OCI-LY3 (cell line): ENCODE results near the gene CD300LD.

ENCODE experiments used
- H2AFZ ChIP-seq: fragments of 200-600, 300-600 bp; shearing (Covaris generic); 2 replicates; pipeline ENCODE4 v1.6.0; 2014; ENCODE audit warnings: antibody characterized with exemption, low read depth, low read length
- H3K27ac ChIP-seq: fragments of 200-600, 300-600 bp; sonication (generic); 2 replicates; pipeline ENCODE4 v1.5.1; 2014; ENCODE audit warnings: mild to moderate bottlenecking, low read length, moderate library complexity, mixed read lengths
- H3K27me3 ChIP-seq: fragments of 200-600, 300-600 bp; sonication (generic); 2 replicates; pipeline ENCODE4 v1.6.1; 2014; ENCODE audit warnings: low read depth, low read length, mixed read lengths
- H3K36me3 ChIP-seq: fragments of 200-600, 300-600 bp; sonication (generic); replicated peaks from 2 replicates; pipeline ENCODE3; 2014; ENCODE audit warnings: low read depth, low read length, mixed read lengths
- H3K4me1 ChIP-seq: fragments of 300-600, 200-600 bp; sonication (generic); 2 replicates; pipeline ENCODE4 v1.6.1; 2014; ENCODE audit warnings: low read length, mixed read lengths
- H3K4me2 ChIP-seq: fragments of 200-600, 300-600 bp; sonication (generic); 2 replicates; pipeline ENCODE4 v1.6.1; 2014; ENCODE audit warnings: low read length, mixed read lengths
- H3K4me3 ChIP-seq: fragments of 300-600, 200-600 bp; sonication (generic); 2 replicates; pipeline ENCODE4 v1.5.1; 2014; ENCODE audit warnings: antibody characterized with exemption, mild to moderate bottlenecking, low read length, moderate library complexity
- H3K79me2 ChIP-seq: fragments of 300-600, 200-600 bp; shearing (Covaris generic); 2 replicates; pipeline ENCODE4 v1.6.1; 2014; ENCODE audit warnings: mild to moderate bottlenecking, low read length, mixed read lengths
- H3K9ac ChIP-seq: fragments of 300-600, 200-600 bp; shearing (Covaris generic); 2 replicates; pipeline ENCODE4 v1.6.0; 2014; ENCODE audit warnings: mild to moderate bottlenecking, low read length, moderate library complexity
- H3K9me3 ChIP-seq: fragments of 200-600, 300-600 bp; shearing (Covaris generic); 2 replicates; pipeline ENCODE4 v1.6.1; 2014; ENCODE audit warnings: low read length, mixed read lengths; ENCODE audit not compliant: insufficient read depth
- H4K20me1 ChIP-seq: fragments of 200-600, 300-600 bp; sonication (generic); 2 replicates; pipeline ENCODE4 v1.6.1; 2016; ENCODE audit warnings: low read length, mixed read lengths; ENCODE audit not compliant: insufficient read depth
- EZH2phosphoT487 ChIP-seq: fragments of 200-600 bp; shearing (Covaris generic); IDR thresholded peaks from 2 replicates; pipeline ENCODE4 v1.6.1; 2018; ENCODE audit warnings: antibody characterized with exemption, mixed run types, low read depth
- TF ChIP-seq, protein P1 (sequence below): fragments of 200-600, 300-600 bp; sonication (generic); IDR thresholded peaks from 2 replicates; pipeline ENCODE4 v1.5.1; 2014; ENCODE audit warnings: antibody characterized with exemption, low read length, low read depth

Gene CD300LD

GRCh38 chr17:74616696-74617095 is 24.6 kb upstream of the CD300LD start:
- Histone ChIP-seq H3K79me2 (no peaks in the 10 kb centered on the region), H4K20me1 (no peaks in the 10 kb centered on the region), H3K4me1 (peaks cover 7% of the 10 kb centered on the region; the same call in 1 of the 2 replicates), H3K27ac (no peak overlapping the region), H3K4me2 (no peak overlapping the region), H3K9ac (no peak overlapping the region), H3K4me3 (no peak overlapping the region), H3K9me3 (no peaks in the 10 kb centered on the region), H3K27me3 (peaks cover 65% of the 10 kb centered on the region), H3K36me3 (no peaks in the 10 kb centered on the region), H2AFZ (no peak overlapping the region)
- TF ChIP-seq EZH2phosphoT487, result no peak
- TF ChIP-seq, protein P1, sequence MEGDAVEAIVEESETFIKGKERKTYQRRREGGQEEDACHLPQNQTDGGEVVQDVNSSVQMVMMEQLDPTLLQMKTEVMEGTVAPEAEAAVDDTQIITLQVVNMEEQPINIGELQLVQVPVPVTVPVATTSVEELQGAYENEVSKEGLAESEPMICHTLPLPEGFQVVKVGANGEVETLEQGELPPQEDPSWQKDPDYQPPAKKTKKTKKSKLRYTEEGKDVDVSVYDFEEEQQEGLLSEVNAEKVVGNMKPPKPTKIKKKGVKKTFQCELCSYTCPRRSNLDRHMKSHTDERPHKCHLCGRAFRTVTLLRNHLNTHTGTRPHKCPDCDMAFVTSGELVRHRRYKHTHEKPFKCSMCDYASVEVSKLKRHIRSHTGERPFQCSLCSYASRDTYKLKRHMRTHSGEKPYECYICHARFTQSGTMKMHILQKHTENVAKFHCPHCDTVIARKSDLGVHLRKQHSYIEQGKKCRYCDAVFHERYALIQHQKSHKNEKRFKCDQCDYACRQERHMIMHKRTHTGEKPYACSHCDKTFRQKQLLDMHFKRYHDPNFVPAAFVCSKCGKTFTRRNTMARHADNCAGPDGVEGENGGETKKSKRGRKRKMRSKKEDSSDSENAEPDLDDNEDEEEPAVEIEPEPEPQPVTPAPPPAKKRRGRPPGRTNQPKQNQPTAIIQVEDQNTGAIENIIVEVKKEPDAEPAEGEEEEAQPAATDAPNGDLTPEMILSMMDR, result no peak

DNA sequence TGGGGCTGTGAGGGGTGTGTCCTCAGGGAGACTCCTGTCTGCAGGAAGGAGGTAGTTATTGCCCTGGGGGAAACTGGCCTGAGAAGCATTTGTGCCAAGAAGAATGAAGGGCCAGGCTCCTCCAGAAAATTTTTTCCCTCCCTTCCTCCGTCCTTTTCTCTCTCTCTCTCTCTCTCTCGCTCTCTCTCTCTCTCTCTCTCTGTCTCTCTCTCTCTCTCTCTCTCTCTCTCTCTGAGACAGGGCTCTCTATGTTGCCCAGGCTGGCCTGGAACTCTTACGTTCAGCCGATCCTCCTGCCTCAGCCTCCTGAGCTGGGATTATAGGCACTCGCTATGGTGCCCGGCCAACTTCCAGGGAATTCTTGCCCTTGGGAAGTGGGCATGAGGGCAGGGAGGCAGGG is 20.0 kb upstream of the CD300LD start:
- Histone ChIP-seq H3K36me3 (no peaks in the 10 kb centered on the region), H3K9ac (no peak overlapping the region), H3K9me3 (no peaks in the 10 kb centered on the region), H4K20me1 (0 out of 2 replicates have a peak, but pooled peaks cover 3% of the 10 kb centered on the region), H2AFZ (no peak overlapping the region), H3K4me2 (no peak overlapping the region), H3K27ac (no peak overlapping the region), H3K4me1 (peaks cover 11% of the 10 kb centered on the region), H3K4me3 (no peak overlapping the region), H3K27me3 (peaks cover 73% of the 10 kb centered on the region), H3K79me2 (no peaks in the 10 kb centered on the region)
- no peak for TF ChIP-seq EZH2phosphoT487
- TF ChIP-seq, protein P1, result no peak

DNA sequence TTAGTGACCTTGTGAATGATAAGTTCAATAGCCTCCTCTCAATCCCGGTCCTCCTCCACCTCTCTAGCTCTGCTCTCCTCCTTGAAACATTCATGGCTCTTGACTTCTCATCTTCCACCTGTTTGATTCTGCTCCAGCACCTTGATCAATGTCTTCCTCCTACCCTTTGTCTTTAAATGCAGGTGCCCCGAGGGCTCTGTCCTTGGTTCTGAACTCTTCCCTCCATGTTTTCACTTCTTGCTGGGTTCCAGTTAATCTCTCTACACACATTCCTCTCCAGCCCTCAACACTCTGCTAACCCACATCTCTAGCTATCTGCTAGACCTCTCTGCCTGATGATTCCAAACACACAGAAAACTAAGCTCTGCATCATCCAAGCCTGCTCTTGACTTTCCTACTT is 18.0 kb upstream of the CD300LD start:
- H3K4me2 ChIP-seq, result no peak overlapping the region
- no peak overlapping the region for H3K9ac ChIP-seq
- H3K79me2 ChIP-seq, result no peaks in the 10 kb centered on the region
- no peaks in the 10 kb centered on the region for H3K36me3 ChIP-seq
- H2AFZ ChIP-seq, result no peak overlapping the region
- peaks cover 14% of the 10 kb centered on the region for H3K4me1 ChIP-seq
- 0 out of 2 replicates have a peak, but pooled peaks cover 3% of the 10 kb centered on the region for H4K20me1 ChIP-seq
- H3K27ac ChIP-seq, result no peak overlapping the region
- TF ChIP-seq EZH2phosphoT487, result no peak
- TF ChIP-seq, protein P1, result no peak
- H3K9me3 ChIP-seq, result no peaks in the 10 kb centered on the region
- peaks cover 63% of the 10 kb centered on the region for H3K27me3 ChIP-seq
- no peak overlapping the region for H3K4me3 ChIP-seq

GRCh38 chr17:74608511-74608910 is 16.4 kb upstream of the CD300LD start:
- H3K4me3 ChIP-seq, result no peak overlapping the region
- TF ChIP-seq EZH2phosphoT487, result no peak
- TF ChIP-seq, protein P1, result no peak
- H3K79me2 ChIP-seq, result no peaks in the 10 kb centered on the region
- H3K36me3 ChIP-seq, result no peaks in the 10 kb centered on the region
- H3K9me3 ChIP-seq, result no peaks in the 10 kb centered on the region
- peaks cover 14% of the 10 kb centered on the region for H3K4me1 ChIP-seq
- H3K27ac ChIP-seq, result no peak overlapping the region
- no peak overlapping the region for H3K9ac ChIP-seq
- H4K20me1 ChIP-seq, result 0 out of 2 replicates have a peak, but pooled peaks cover 3% of the 10 kb centered on the region
- H3K27me3 ChIP-seq, result peaks cover 70% of the 10 kb centered on the region
- H3K4me2 ChIP-seq, result no peak overlapping the region
- H2AFZ ChIP-seq, result no peak overlapping the region
